GM12872 (cell line): ENCODE results near the gene TPST1.

Source experiments
- CTCF ChIP-seq: IDR thresholded peaks from 3 replicates; pipeline ENCODE4 v1.5.1; 2011; ENCODE audit warnings: low read depth, mild to moderate bottlenecking, low read length, moderate library complexity; ENCODE audit not compliant: insufficient read depth

TPST1 gene

GRCh38 chr7:66207540-66207939, 2.4 kb downstream of the TPST1 start:
- no peak for TF ChIP-seq CTCF

DNA sequence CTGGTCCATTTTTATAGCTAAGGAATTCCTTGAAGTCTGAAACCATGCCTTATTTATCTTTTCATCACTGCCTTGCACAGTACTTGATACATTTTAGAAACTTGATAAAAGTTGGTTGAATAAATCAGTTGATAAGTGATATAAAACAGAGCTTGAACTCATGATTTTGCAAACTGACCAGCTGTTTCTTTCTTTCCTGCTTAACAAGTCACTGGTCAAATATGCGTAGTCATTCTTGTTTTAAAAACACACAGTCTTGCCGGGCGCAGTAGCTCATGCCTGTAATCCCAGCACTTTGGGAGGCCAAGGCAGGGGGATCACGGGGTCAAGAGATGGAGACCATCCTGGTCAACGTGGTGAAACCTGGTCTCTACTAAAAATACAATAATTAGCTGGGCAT, 6.3 kb downstream of the TPST1 start:
- no peak for TF ChIP-seq CTCF

DNA sequence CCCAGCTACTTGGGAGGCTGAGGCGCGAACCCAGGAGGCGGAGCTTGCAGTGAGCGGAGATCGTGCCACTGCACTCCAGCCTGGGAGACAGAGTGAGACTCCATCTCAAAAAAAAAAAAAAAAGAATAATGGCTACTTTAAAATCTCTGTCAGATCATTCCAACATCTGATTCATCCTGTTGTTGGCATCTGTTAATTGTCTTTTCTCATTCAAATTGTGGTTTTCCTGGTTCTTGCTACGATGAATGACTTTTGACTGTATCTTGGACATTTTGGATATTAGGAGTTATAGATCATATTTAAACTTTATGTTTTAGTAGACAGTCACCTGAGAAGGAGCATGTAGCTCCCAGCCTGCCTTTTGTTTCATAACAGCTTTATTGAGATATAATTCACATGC, 8.5 kb downstream of the TPST1 start:
- TF ChIP-seq CTCF: no peak

- TF ChIP-seq CTCF: no peak
Measured at GRCh38 chr7:66216687-66217086, 11.6 kb downstream of the TPST1 start.

- TF ChIP-seq CTCF: no peak
Measured at GRCh38 chr7:66219805-66220204, 14.7 kb downstream of the TPST1 start.

- no peak for TF ChIP-seq CTCF
Measured at GRCh38 chr7:66221442-66221841, 16.3 kb downstream of the TPST1 start.

GRCh38 chr7:66227808-66228207, 22.7 kb downstream of the TPST1 start:
- TF ChIP-seq CTCF: no peak

- no peak for TF ChIP-seq CTCF
Measured at GRCh38 chr7:66233638-66234037, 28.5 kb downstream of the TPST1 start.
